PFSK-1 (cell line): ENCODE measurements around the gene FERMT2.

Experiments used
- POLR2AphosphoS5 ChIP-seq: IDR thresholded peaks from 2 replicates; pipeline ENCODE4 v1.6.1; 2012; ENCODE audit warnings: low read depth, mild to moderate bottlenecking, control low read depth, low read length, moderate library complexity
- SIN3A ChIP-seq: IDR thresholded peaks from 2 replicates; pipeline ENCODE4 v1.6.1; 2012; ENCODE audit warnings: mild to moderate bottlenecking, low read length, moderate library complexity, borderline replicate concordance; ENCODE audit not compliant: insufficient read depth
- TF ChIP-seq, protein P1 (sequence below), 2 experiments: IDR thresholded peaks; 2 replicates each; pipeline versions ENCODE4 v1.6.1 to v1.8.0; 2011 to 2012; ENCODE audit warnings: low read depth in 2 of 2, low read length in 2 of 2, control low read depth in 1 of 2, inconsistent platforms in 1 of 2, mild to moderate bottlenecking in 1 of 2, moderate library complexity in 1 of 2; ENCODE audit not compliant: insufficient read depth in 1 of 2

DNA sequence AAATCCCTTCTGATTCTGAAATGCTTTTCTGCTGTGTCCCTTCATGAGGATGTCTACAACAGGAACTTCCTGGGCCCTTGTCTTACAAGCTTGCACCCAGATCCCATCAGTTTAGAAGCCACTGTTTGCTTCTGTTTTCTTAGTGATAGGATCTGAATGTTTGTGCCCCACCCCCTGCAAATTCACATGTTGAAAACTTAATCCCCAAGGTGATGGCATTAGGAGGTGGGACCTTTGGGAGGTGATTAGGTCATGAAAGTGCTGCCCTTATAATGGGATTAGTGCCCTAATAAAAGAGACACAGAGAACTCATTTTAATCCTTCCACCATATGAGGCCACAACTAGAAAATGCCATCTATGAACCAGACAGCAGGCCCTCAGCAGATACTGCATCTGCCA, 123.4 kb downstream of the FERMT2 start:
- TF ChIP-seq POLR2AphosphoS5 (no peak), SIN3A (no peak)
- TF ChIP-seq, protein P1, sequence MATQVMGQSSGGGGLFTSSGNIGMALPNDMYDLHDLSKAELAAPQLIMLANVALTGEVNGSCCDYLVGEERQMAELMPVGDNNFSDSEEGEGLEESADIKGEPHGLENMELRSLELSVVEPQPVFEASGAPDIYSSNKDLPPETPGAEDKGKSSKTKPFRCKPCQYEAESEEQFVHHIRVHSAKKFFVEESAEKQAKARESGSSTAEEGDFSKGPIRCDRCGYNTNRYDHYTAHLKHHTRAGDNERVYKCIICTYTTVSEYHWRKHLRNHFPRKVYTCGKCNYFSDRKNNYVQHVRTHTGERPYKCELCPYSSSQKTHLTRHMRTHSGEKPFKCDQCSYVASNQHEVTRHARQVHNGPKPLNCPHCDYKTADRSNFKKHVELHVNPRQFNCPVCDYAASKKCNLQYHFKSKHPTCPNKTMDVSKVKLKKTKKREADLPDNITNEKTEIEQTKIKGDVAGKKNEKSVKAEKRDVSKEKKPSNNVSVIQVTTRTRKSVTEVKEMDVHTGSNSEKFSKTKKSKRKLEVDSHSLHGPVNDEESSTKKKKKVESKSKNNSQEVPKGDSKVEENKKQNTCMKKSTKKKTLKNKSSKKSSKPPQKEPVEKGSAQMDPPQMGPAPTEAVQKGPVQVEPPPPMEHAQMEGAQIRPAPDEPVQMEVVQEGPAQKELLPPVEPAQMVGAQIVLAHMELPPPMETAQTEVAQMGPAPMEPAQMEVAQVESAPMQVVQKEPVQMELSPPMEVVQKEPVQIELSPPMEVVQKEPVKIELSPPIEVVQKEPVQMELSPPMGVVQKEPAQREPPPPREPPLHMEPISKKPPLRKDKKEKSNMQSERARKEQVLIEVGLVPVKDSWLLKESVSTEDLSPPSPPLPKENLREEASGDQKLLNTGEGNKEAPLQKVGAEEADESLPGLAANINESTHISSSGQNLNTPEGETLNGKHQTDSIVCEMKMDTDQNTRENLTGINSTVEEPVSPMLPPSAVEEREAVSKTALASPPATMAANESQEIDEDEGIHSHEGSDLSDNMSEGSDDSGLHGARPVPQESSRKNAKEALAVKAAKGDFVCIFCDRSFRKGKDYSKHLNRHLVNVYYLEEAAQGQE (IDR thresholded peaks at IDR 0.05; ENCODE audit: insufficient read depth in 1 of 2, low read depth in 2 of 2, low read length in 2 of 2) = no peak
